ENCODE results near the gene EIF3B.
"Not testable (repeated sequence)": the region's sequence is repeated elsewhere in the genome, so short reads cannot be mapped to it uniquely, and the experiment has no call there.

Gene EIF3B

DNA sequence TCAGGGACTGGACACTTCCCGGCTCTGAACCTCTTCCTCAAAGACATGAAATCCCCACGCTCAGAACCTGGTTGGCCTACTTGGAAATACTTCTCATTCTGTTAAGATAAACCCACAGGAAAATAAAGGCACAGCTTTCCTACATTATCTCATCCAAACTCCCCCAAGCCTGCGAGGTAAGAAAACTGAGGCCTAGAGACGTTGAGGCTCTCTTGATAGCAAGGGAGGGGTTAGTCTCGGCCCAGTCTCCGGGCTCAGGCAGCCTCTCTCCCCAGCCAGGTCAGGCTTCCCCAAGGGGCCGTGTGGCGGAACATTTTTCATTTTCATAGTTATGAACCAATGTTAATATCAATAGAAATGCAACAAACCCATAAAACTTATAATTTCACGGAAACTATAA lies 4.6 kb upstream of the EIF3B start:
- DNase-seq: no peak

- no peak for DNase-seq
Measured at GRCh38 chr7:2350861-2351260, 3.8 kb upstream of the EIF3B start.

DNA sequence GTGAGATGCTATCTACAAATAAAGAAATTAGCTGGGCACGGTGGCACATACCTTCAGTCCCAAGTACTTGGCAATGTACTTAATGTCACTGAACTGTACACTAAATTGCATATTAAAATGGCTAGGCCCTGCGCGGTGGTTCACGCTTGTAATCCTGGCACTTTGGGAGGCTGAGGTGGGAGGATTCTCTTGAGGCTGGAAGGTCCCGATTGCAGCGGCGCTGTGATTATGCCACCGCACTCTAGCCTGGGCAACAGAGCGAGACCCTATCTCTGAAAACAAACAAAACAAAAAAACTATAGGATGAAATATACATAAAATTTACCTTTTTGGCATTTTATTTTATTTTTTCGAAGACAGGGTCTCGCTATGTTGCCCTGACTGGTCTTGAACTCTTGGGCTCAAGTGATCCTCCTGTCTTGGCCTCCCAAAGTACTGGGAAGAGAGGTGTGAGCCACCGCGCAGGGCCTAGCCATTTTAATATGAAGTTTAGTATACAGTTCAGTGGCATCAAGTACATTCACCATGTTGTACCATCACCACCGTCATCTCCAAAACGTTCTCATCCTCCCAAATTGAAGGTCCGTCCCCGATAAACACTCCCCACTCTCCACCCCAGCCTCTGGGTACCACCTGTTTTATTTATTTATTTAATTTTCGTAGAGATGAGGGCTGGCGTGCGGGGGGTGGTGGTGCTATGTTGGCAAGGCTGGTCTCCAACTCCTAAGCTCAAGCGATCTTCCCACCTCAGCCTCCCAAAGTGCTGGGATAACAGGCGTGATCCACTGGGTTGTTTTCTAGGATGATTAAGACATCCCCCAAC lies 1.3 kb upstream of the EIF3B start:
- DNase-seq: no peak

DNA sequence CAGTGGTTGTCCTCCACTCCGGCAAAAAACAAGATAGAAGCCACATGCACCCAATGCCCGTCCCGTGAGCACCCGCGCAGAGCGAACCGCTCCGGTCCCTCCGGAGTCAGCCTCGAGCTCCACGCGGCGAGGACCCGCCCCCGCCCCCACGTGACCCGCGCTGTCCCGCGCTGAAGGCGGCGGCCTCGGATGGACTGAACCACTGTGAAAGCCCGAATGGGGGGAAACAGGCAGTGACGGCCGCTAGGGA lies 766 bp upstream of the EIF3B start:
- peak; percentile 90 to 91 for DNase-seq

- peak; percentile 26 to 32 for DNase-seq
Measured at GRCh38 chr7:2354939-2355704, 495 bp downstream of the EIF3B start.

GRCh38 chr7:2355705-2356008 lies 1.0 kb downstream of the EIF3B start:
- no peak for DNase-seq

DNA sequence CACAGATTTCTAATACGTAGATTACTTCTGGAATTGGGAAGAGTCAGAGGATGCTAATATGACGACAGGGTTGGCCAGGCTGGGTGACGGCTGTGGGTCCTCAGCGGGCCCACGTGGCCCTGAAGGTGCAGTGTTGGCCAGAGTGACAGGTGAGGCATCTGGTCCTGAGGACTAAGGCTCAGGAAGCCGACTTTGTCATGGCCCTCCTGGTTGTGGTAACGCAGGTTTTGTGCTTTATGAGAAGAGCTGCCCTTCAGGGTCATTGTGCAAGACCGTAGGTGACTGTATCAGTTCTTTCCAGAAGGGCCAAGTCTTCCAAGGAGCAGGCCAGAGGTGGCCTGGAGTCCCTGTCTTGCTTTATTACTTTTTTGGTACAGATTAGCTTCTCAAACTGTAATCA lies 2.5 kb downstream of the EIF3B start:
- no peak for DNase-seq

- DNase-seq: no peak
Measured at GRCh38 chr7:2357571-2357970, 2.9 kb downstream of the EIF3B start.

- no peak for DNase-seq
Measured at GRCh38 chr7:2358968-2359527, 4.4 kb downstream of the EIF3B start.

DNA sequence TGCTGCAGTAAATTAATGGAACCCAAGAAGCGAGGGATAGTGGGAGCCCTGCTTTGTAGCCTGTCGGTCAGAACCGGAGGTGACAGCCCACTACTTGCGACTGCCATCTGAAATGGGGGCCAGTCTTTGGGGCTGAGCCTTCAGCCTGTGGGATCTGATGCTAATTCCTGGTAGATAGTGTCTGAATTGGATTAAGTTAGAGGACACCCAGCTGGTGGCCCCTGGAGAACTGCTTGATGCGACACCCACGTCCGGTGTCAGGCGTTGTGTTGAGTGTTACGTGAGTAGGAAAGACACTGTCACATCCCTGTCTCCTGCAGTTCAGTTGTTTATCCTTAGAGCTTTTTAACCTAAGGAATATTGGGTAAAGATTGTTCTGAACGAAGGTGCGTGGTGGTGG lies 5.0 kb downstream of the EIF3B start:
- DNase-seq: no peak

GRCh38 chr7:2360796-2361195 lies 6.2 kb downstream of the EIF3B start:
- no peak for DNase-seq

DNA sequence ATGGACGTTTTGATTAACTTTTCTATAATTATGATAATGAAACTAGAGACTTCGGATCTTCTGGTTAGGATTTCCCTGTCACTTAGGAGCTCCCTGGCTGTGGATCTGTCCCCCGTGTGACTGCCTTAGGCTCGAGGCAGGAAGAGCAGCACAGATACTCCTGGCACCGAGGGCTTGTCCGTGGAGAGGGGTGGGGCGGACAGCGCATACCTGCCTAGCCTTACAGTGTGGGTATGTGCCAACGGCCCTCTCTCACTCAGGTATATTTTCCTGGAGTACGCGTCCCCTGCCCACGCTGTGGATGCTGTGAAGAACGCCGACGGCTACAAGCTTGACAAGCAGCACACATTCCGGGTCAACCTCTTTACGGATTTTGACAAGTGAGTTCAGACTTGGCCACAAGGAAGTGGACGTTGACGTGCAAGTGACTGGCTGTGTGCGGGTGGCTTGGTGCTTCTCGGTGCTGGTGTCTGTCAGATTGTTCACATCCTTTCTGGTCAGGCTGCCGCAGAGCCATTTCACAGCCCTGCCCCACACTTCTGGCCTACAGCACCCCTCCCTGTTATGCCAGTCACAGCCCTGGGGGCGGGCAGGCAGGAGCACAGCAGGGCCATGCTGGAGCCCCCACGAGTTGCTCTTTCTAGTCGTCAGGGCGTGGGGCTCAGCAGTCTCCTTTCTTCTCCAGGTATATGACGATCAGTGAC lies 7.9 kb downstream of the EIF3B start:
- DNase-seq: no peak

DNA sequence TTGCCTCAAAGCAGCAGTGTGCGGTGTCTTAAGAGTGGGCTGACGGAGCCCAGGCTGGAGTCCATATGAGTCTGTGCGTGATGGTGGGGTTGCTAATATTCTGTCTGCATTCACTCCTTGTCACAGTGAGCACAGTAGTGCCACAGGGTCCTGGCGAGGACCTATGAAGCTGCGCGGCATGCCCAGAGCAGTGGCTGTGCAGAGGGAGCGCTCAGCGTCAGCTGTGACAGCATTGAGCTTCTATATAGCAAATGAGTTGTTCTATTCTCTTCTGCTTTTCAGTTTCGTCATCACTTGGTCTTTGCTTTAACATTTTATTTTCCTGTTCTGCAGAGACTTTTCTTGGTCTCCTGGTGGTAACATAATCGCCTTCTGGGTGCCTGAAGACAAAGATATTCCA lies 14.5 kb downstream of the EIF3B start:
- no peak for DNase-seq

DNA sequence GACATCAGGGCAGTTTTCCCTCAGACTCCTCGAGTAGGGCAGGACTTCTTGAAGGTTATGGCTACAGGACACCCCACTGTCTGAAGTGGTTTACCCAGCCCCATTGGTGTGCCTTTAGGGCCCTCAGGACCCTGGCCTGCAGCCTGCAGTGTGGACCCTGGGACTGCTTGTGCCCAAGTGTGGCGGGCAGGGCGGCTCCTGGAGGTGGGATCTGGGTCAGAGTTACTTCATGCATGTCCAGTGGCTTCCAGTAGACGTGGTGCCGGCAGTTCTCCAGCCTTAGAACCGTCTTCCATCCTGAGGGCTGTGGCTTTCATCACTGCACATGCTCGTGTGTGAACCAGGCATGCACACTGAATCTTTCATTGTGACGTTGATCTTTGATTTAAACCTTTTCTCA lies 16.7 kb downstream of the EIF3B start:
- no peak for DNase-seq

DNA sequence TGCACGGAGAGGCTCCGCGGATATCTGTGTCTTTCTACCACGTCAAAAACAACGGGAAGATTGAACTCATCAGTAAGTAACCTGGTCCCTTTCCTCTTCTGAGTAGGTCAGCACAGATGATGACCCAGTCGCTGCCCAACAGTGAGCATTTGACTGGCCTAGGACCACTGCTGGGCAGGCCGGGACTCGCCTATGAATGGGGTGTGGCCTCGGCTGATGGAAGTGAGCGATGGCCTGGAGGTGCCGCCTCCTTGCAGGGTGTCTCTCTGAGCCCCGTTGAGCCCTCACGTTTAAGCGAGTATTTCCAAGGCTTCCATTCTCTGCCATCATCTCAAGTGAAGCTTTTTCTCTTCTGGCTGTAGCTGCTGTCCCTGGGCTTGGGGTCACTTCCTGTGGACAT lies 18.1 kb downstream of the EIF3B start:
- no peak for DNase-seq

GRCh38 chr7:2373124-2373556 lies 18.5 kb downstream of the EIF3B start:
- no peak for DNase-seq

DNA sequence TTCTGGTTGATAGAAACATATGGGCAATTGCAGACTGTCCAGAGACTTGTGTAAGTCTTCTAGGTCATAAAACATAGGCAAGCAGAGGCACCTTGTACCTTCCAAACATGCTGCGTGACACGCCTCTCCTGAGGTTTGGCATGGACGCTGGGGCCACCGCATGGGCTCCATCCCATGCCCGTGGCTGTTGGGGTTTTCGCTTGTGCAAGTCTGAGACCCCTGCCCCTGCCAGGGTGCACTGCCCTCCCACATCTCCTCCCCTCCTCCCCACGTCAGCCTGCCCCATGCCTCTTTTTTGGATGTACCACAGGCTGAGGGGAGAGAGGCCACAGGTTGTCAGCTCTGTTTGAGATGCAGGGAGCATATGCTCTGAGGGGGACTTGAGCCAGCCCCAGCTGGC lies 19.0 kb downstream of the EIF3B start:
- no peak for DNase-seq

DNA sequence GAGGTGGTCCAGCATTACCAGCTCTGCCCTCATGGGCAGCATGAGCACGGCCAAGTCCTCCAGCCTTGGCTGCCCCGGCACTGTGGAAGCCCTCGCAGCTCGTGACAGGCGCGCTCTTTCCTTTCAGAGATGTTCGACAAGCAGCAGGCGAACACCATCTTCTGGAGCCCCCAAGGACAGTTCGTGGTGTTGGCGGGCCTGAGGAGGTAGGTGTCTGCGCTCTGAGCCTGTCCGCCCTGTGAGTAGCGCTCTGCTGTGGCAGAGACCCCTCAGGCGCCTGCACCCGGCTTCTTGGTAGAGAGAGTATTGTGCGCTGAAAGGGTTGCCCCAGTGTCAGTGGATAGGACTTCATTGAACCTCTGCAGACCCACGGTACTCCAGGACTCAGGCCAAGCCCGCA lies 19.8 kb downstream of the EIF3B start:
- no peak for DNase-seq

GRCh38 chr7:2374830-2375728 lies 20.5 kb downstream of the EIF3B start:
- DNase-seq: no peak

DNA sequence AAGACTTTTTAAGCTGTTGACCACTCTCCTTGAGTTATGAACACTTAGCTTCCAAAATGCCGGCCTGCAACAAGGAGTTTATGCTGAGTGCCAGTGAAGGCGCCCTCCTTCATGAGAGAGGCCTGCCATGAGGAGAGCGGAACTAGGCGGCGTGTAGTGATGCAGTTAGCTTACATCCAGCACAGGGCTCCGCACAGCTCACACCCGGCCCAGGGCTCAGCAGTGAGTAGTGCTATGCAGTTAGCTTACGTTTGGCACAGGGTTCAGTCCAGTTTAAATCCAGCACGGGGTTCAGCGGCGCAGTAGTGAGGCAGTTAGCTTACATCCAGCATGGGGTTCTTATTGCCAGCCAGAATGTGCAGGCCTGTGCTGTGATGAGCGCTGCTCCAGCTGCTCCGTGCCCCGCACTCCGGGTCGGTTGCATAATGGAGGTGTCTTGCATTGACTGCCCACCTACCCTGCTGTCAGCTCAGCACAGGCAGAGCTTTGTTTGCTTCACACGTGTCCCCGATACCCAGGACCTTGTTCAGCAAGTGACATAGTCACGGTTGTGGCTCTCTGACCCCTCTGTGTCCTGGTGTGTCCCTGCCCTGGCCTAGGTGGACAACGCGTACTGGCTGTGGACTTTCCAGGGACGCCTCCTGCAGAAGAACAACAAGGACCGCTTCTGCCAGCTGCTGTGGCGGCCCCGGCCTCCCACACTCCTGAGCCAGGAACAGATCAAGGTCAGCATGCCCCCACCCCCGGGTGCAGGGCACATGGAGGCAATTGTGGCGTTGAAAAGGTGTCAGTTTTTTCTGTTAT lies 21.9 kb downstream of the EIF3B start:
- DNase-seq: no peak

DNA sequence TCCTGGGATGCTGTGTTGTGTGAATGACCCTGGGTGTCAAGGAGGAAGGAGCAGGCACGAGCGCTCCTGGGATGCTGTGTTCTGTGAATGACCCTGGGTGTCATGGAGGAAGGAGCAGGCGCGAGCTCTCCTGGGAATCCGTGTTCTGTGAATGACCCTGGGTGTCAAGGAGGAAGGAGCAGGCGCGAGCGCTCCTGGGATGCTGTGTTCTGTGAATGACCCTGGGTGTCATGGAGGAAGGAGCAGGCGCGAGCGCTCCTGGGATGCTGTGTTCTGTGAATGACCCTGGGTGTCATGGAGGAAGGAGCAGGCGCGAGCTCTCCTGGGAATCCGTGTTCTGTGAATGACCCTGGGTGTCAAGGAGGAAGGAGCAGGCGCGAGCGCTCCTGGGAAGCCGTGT lies 22.9 kb downstream of the EIF3B start:
- not testable (repeated sequence) for DNase-seq

DNA sequence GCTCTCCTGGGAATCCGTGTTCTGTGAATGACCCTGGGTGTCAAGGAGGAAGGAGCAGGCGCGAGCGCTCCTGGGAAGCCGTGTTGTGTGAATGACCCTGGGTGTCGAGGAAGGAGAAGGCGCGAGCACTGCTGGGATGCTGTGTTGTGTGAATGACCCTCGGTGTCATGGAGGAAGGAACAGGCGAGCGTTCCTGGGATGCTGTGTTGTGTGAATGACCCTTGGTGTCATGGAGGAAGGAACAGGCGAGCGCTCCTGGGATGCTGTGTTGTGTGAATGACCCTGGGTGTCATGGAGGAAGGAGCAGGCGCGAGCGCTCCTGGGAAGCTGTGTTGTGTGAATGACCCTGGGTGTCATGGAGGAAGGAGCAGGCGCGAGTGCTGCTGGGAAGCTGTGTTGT lies 23.5 kb downstream of the EIF3B start:
- DNase-seq: not testable (repeated sequence)

Data from activated CD4-positive, alpha-beta T cell treated with anti-CD3 and anti-CD28 coated beads, Interleukin-2, amount 50 U/mL, for 48 hours (primary cell).